ENCODE measurements around the gene UACA.

Gene UACA

DNA sequence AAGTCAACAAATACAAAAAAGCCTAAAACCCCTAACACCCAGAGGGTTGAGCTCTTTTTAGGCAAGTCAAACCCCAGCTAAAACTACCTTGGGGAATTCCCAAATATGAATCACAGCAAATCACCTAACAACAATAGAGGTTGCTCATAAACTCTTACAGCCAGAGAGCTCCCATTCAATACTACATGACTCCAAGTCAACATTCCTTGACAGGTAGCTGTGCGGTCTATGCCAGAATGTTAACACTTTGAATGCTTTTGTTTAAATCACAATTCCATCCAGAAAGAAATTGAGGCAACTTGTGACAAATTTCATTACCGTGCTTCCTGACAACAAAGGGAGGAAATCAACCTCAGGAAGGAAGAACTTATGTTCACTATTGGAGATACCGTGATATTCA lies 7.5 kb upstream of the UACA start:
- Histone ChIP-seq H3K27ac (no peak overlapping the region), H3K4me3 (no peak overlapping the region)
- DNase-seq (ENCODE audit: low spot score): no peak
- TF ChIP-seq, protein P1, sequence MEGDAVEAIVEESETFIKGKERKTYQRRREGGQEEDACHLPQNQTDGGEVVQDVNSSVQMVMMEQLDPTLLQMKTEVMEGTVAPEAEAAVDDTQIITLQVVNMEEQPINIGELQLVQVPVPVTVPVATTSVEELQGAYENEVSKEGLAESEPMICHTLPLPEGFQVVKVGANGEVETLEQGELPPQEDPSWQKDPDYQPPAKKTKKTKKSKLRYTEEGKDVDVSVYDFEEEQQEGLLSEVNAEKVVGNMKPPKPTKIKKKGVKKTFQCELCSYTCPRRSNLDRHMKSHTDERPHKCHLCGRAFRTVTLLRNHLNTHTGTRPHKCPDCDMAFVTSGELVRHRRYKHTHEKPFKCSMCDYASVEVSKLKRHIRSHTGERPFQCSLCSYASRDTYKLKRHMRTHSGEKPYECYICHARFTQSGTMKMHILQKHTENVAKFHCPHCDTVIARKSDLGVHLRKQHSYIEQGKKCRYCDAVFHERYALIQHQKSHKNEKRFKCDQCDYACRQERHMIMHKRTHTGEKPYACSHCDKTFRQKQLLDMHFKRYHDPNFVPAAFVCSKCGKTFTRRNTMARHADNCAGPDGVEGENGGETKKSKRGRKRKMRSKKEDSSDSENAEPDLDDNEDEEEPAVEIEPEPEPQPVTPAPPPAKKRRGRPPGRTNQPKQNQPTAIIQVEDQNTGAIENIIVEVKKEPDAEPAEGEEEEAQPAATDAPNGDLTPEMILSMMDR (IDR thresholded peaks at IDR 0.05): no peak

DNA sequence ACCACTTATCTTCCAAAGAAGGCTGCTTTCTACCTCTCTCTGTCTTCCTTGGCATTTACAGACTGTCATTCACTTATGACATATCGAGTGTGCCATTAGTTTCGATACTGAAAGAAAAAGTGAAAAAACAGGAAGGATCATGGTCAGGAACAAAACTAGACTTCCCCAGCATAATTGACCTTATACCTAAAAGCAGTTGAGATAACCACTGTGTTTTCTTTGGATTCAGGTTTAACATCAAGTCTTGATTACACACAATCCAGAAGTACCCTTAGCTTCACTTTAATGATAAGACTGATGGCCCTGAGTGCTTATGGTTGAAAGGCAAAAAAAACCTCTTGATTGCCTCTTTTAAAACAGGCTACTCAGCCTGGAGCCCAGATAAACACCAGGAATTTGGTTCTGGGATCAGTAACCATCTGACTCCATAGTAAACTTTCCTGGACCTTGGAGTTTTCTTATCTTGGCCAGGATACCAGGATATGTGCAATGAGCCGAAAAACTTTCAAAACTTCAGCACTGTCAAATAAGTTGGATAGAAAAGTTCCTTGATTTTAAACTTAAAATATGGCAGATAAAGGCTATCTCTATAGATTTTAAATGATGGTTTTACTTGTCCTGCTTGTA lies 5.0 kb upstream of the UACA start:
- H3K27ac ChIP-seq: peak overlapping the region; percentile 31 to 56
- DNase-seq (ENCODE audit: low spot score): no peak
- TF ChIP-seq, protein P1 (IDR thresholded peaks at IDR 0.05): no peak
- H3K4me3 ChIP-seq: peak overlapping the region; percentile 21

DNA sequence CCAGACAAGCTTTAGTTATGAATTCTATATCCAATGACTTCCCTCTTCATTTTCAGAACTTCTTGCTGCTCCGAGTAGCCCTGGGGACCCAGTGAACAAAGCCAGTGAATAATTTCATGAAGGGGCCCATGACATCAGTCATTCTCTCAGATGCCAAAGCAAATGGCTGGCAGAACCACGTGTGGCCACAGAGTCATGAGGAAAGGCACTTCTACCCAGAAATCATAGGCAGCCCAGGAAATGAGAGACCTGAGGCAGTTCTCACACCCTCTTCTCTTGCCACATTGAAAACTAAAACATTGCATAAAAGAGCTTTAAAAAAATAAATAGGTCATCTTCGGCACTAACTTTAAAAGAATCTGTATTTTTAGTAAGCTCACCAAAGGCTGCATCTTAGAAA lies 4.3 kb upstream of the UACA start:
- no peak for DNase-seq (ENCODE audit: low spot score)
- TF ChIP-seq, protein P1 (IDR thresholded peaks at IDR 0.05): no peak
- Histone ChIP-seq H3K4me3 (no peak overlapping the region), H3K27ac (peak overlapping the region; percentile 31 to 56)

DNA sequence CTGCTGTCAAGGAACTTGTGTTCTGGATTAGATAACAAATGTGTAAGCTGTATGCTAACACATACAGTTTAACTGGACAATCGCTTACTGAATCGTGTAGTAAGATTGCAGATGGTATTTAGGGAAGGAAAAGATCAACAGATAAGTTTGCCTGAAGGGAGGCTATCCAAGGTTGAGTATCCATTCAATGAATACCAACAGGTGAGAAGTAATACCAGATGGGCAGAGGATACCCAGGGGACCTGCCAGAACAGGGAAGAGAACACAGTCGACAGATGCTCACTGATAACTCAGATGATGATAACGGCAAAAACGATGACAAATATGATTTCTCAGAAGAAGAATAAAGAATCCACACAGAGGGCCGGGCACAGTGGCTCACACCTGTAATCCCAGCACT lies 3.2 kb upstream of the UACA start:
- Histone ChIP-seq H3K4me3 (no peak overlapping the region), H3K27ac (peak overlapping the region in 1 of 2 donors; percentile 31)
- DNase-seq (ENCODE audit: low spot score): no peak
- TF ChIP-seq, protein P1 (IDR thresholded peaks at IDR 0.05): no peak

DNA sequence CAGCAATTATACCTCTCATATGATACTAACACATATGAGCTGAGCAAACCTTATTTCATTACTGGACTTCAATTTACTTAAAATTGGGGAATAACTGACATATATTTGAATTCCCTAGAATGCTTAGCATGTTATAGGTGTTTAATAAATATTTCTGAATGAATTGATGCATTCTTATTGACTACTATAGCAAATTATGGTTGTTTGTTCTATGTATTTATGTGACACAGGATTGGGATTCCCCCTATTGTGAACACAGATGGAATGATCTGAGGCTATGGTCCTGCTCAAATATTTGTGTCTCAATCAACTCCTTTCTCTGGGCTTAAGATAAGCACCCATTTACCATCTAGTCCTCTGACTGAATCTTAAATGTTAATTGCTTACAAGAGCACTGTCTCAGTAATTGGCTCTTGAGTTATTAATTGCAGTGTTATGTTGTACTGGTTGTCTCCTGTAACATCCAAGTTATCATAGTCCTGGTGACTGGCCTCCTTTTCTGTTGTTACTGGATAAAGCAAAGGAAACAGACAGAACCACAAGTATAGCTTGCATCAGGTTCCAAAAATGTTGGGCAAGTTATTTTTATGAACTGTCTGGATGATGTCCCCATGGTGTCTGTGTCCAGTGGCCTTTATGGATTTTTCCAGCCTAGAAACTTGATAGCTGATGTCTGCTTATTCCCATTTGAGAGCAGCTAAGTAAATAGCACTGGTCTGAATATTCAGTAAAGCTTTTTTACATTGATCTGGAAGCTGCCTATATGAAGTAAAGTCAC lies 2.3 kb upstream of the UACA start:
- no peak for DNase-seq (ENCODE audit: low spot score)
- H3K27ac ChIP-seq: peak overlapping the region in 1 of 2 donors; percentile 97
- TF ChIP-seq, protein P1 (IDR thresholded peaks at IDR 0.05): no peak
- no peak overlapping the region for H3K4me3 ChIP-seq

DNA sequence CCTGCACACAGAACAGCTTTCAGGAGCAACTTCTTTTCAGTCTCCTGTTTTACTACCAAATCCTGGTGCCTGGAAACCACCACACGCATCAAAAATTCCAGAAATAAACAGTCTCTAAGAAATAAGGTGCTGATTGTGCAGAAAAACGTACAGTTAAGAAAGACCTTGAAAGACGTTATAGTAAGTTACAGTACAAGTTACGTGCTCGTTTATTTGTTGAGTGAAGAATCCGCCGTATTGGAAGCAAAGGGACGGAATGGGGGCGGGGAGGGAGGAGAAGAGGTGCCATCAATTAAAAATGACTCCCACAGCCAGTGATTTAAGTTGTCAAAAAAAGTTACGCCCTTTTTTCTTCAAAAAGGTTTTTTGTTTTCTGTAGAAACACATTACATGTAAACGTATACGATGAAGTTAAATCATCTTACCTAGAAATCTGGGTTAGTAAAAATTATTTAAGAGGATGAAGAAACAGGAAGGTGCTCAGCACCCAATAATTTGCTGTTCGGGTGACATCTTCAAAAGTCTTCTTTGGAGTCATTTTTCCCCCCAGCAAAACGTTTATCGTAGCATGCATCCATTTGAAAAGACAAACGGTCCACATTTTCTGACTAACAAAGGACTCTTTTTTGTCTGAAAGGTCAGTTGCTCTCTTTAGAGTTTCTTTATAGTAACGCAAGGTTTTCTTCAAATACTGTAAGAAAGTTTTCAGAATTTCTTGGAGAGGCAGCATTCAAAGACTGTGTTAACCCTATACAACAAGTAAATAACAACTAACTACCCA lies 782 bp upstream of the UACA start:
- Histone ChIP-seq H3K4me3 (peak overlapping the region; percentile 95), H3K27ac (peak overlapping the region; percentile 97 to 99)
- DNase-seq (ENCODE audit: low spot score): no peak
- TF ChIP-seq, protein P1 (IDR thresholded peaks at IDR 0.05): no peak

Measured in coronary artery (tissue), 2 donors.